ENCODE data around the gene TRIM42.

Gene TRIM42

DNA sequence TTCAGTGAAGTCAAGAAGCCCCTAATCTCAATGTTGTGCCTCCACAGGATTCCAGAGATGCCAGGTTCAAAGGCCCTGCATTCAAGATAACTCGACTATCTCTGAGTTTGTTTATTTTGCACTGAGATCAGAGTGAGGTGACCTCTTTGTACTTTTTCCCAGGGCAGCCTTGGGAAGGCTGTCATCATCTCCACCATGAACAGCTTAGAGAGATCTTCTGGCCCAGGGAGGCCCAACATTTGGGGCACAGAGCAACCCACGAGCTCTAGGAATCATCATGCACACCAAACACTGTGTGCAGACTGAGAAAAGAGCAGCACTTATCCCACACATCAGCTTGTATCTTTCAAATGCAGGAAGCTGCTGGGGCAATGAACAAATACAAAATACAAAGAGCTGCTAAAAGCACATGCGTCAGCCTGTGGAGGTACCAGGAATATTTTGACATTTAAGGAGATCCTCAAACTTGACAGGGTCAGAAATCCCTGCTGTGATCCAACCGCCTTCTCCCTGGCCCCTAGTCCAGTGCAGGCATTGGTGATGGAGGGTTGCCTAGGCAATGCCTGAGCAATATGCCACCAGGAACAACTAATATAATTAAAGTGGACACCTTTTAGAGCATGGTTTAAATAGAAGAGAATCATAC, 33.6 kb downstream of the TRIM42 start:
- no peak overlapping the region for H2AFZ ChIP-seq (ENCODE audit: low read depth, low read length)
- H3K36me3 ChIP-seq (ENCODE audit: insufficient read depth, low read length), result no peaks in the 10 kb centered on the region
- H3K79me2 ChIP-seq (ENCODE audit: insufficient read depth, low read length), result no peaks in the 10 kb centered on the region
- TF ChIP-seq, protein P1, sequence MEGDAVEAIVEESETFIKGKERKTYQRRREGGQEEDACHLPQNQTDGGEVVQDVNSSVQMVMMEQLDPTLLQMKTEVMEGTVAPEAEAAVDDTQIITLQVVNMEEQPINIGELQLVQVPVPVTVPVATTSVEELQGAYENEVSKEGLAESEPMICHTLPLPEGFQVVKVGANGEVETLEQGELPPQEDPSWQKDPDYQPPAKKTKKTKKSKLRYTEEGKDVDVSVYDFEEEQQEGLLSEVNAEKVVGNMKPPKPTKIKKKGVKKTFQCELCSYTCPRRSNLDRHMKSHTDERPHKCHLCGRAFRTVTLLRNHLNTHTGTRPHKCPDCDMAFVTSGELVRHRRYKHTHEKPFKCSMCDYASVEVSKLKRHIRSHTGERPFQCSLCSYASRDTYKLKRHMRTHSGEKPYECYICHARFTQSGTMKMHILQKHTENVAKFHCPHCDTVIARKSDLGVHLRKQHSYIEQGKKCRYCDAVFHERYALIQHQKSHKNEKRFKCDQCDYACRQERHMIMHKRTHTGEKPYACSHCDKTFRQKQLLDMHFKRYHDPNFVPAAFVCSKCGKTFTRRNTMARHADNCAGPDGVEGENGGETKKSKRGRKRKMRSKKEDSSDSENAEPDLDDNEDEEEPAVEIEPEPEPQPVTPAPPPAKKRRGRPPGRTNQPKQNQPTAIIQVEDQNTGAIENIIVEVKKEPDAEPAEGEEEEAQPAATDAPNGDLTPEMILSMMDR (IDR thresholded peaks at IDR 0.05; ENCODE audit: borderline replicate concordance, extremely low read depth, low read length, poor library complexity, severe bottlenecking), result no peak
- TF ChIP-seq EZH2 (IDR thresholded peaks at IDR 0.05; ENCODE audit: borderline replicate concordance, low read depth, low read length, severe bottlenecking), result no peak
- H3K9me3 ChIP-seq (ENCODE audit: insufficient read depth, low read length, severe bottlenecking), result no peaks in the 10 kb centered on the region
- H3K4me1 ChIP-seq (ENCODE audit: insufficient read depth, low read length), result no peaks in the 10 kb centered on the region
- no peaks in the 10 kb centered on the region for H4K20me1 ChIP-seq (ENCODE audit: insufficient read depth, low read length)
- peaks cover 8% of the 10 kb centered on the region for H3K27me3 ChIP-seq (ENCODE audit: insufficient read depth, low read length, poor library complexity)
- H3K27ac ChIP-seq (ENCODE audit: low read length), result no peak overlapping the region
- H3K4me2 ChIP-seq (ENCODE audit: insufficient read depth, low read length), result no peak overlapping the region
- no peak for DNase-seq
- no peak for ATAC-seq (ENCODE audit: insufficient read depth, low read depth)
- no peak overlapping the region for H3K9ac ChIP-seq (ENCODE audit: low read depth, low read length)
- H3K4me3 ChIP-seq (ENCODE audit: low read depth in 1 of 2, low read length in 2 of 2), result no peak overlapping the region

GRCh38 chr3:140712301-140712700, 34.4 kb downstream of the TRIM42 start:
- no peak overlapping the region for H2AFZ ChIP-seq (ENCODE audit: low read depth, low read length)
- H3K4me2 ChIP-seq (ENCODE audit: insufficient read depth, low read length), result no peak overlapping the region
- DNase-seq (no peak), ATAC-seq (ENCODE audit: insufficient read depth, low read depth) (no peak)
- H3K79me2 ChIP-seq (ENCODE audit: insufficient read depth, low read length), result no peaks in the 10 kb centered on the region
- TF ChIP-seq, protein P1 (IDR thresholded peaks at IDR 0.05; ENCODE audit: borderline replicate concordance, extremely low read depth, low read length, poor library complexity, severe bottlenecking), result no peak
- no peak for TF ChIP-seq EZH2 (IDR thresholded peaks at IDR 0.05; ENCODE audit: borderline replicate concordance, low read depth, low read length, severe bottlenecking)
- no peak overlapping the region for H3K9ac ChIP-seq (ENCODE audit: low read depth, low read length)
- no peaks in the 10 kb centered on the region for H3K4me1 ChIP-seq (ENCODE audit: insufficient read depth, low read length)
- no peak overlapping the region for H3K27ac ChIP-seq (ENCODE audit: low read length)
- H3K36me3 ChIP-seq (ENCODE audit: insufficient read depth, low read length), result no peaks in the 10 kb centered on the region
- peaks cover 8% of the 10 kb centered on the region for H3K27me3 ChIP-seq (ENCODE audit: insufficient read depth, low read length, poor library complexity)
- no peak overlapping the region for H3K4me3 ChIP-seq (ENCODE audit: low read depth in 1 of 2, low read length in 2 of 2)
- no peaks in the 10 kb centered on the region for H3K9me3 ChIP-seq (ENCODE audit: insufficient read depth, low read length, severe bottlenecking)
- no peaks in the 10 kb centered on the region for H4K20me1 ChIP-seq (ENCODE audit: insufficient read depth, low read length)

DNA sequence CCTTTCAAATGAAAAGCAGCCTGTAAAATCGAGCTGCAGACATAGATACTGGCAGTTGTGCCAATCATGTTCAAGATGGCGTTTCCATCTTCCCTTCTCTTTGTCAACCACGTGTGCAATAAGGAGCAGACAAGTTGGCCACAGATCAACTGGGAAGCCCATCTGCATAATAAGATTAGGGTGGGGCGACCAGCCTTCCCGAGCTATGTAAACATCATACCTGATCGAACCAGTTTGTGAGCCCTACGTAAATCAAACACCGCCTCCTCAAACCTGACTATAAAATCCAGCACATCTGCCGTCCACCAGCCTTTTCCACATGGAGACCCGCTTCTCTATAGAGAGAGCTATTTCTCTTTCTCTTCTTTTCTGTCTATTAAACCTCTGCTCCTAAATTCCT, 37.2 kb downstream of the TRIM42 start:
- H2AFZ ChIP-seq (ENCODE audit: low read depth, low read length), result no peak overlapping the region
- H3K9ac ChIP-seq (ENCODE audit: low read depth, low read length), result no peak overlapping the region
- TF ChIP-seq EZH2 (IDR thresholded peaks at IDR 0.05; ENCODE audit: borderline replicate concordance, low read depth, low read length, severe bottlenecking), result no peak
- TF ChIP-seq, protein P1 (IDR thresholded peaks at IDR 0.05; ENCODE audit: borderline replicate concordance, extremely low read depth, low read length, poor library complexity, severe bottlenecking), result no peak
- peaks cover 11% of the 10 kb centered on the region for H3K27me3 ChIP-seq (ENCODE audit: insufficient read depth, low read length, poor library complexity)
- no peaks in the 10 kb centered on the region for H3K36me3 ChIP-seq (ENCODE audit: insufficient read depth, low read length)
- H3K79me2 ChIP-seq (ENCODE audit: insufficient read depth, low read length), result no peaks in the 10 kb centered on the region
- ATAC-seq (ENCODE audit: insufficient read depth, low read depth) (no peak), DNase-seq (no peak)
- no peaks in the 10 kb centered on the region for H4K20me1 ChIP-seq (ENCODE audit: insufficient read depth, low read length)
- H3K4me3 ChIP-seq (ENCODE audit: low read depth in 1 of 2, low read length in 2 of 2), result no peak overlapping the region
- no peaks in the 10 kb centered on the region for H3K9me3 ChIP-seq (ENCODE audit: insufficient read depth, low read length, severe bottlenecking)
- no peak overlapping the region for H3K4me2 ChIP-seq (ENCODE audit: insufficient read depth, low read length)
- H3K27ac ChIP-seq (ENCODE audit: low read length), result no peak overlapping the region
- H3K4me1 ChIP-seq (ENCODE audit: insufficient read depth, low read length), result no peaks in the 10 kb centered on the region
